IMR-90 (cell line): ENCODE measurements around the gene ENO4. TPM values are rescaled to one million over a fixed set of nuclear protein-coding genes. Genes with fewer than 3 reads are reported as not detected.
A peak's percentile ranks its signal among the peaks of the same experiment; 100 is the strongest.

Experiments
- ATAC-seq: fragments of 200-7000 bp; cut with Tn5 transposase; 2 replicates; pipeline ENCODE4 v1.9.1; 2020; ENCODE audit warnings: low read depth, mild to moderate bottlenecking, moderate library complexity
- BruUV-seq: library from RNA; stranded (reverse); fragments of 400-500 nt; replicated peaks from 2 replicates; lab custom pipeline; 2021; lab: Mats Ljungman, UMichigan
- CTCF ChIA-PET: fragments of 300-600 bp; formaldehyde crosslinking; extraction: SDS; loops from one replicate; lab custom pipeline; 2021; ENCODE audit warnings: antibody characterized with exemption; lab: Yijun Ruan, JAX
- POLR2A ChIA-PET: fragments of 300-600 bp; sonication (Branson Sonifier 250); formaldehyde crosslinking; loops from one replicate; lab custom pipeline; 2022; ENCODE audit warnings: antibody characterized with exemption; ENCODE audit not compliant: unreplicated experiment; lab: Charles Lee
- DNase-seq: peaks from one replicate; pipeline ENCODE4 v3.0.0; 2013
- H2AFZ ChIP-seq: replicated peaks from 2 replicates; pipeline ENCODE3; 2013; ENCODE audit warnings: low read length, mild to moderate bottlenecking; ENCODE audit not compliant: poor library complexity
- H2AK5ac ChIP-seq: 2 replicates; pipeline ENCODE4 v1.6.1; 2013; ENCODE audit warnings: low read depth, low read length, inconsistent platforms
- H2AK9ac ChIP-seq: replicated peaks from 2 replicates; pipeline ENCODE3; 2013; ENCODE audit warnings: mild to moderate bottlenecking, low read depth, low read length, moderate library complexity; ENCODE audit not compliant: poor library complexity
- H2BK120ac ChIP-seq: 2 replicates; pipeline ENCODE4 v1.6.1; 2013; ENCODE audit warnings: low read depth, low read length, inconsistent platforms
- H2BK15ac ChIP-seq: 3 replicates; pipeline ENCODE4 v1.6.1; 2013; ENCODE audit warnings: low read depth, low read length, inconsistent platforms
- H2BK20ac ChIP-seq: 2 replicates; pipeline ENCODE4 v1.6.1; 2013; ENCODE audit warnings: low read depth, mild to moderate bottlenecking, inconsistent platforms, low read length, moderate library complexity
- H2BK5ac ChIP-seq: 2 replicates; pipeline ENCODE4 v1.6.1; 2013; ENCODE audit warnings: mild to moderate bottlenecking, low read depth, low read length, inconsistent platforms; ENCODE audit not compliant: poor library complexity, severe bottlenecking
- H3K14ac ChIP-seq: replicated peaks from 2 replicates; pipeline ENCODE4 v1.6.1; 2013; ENCODE audit warnings: low read depth, low read length, inconsistent platforms
- H3K18ac ChIP-seq: 2 replicates; pipeline ENCODE4 v1.6.1; 2013; ENCODE audit warnings: low read depth, low read length, control low read depth
- H3K23ac ChIP-seq: 2 replicates; pipeline ENCODE4 v1.6.1; 2013; ENCODE audit warnings: low read depth, low read length, inconsistent platforms
- H3K27ac ChIP-seq: 2 replicates; pipeline ENCODE4 v1.5.1; 2013; ENCODE audit warnings: mild to moderate bottlenecking, control low read depth, low read length; ENCODE audit not compliant: insufficient read depth
- H3K27me3 ChIP-seq: 2 replicates; pipeline ENCODE4 v1.6.1; 2013; ENCODE audit warnings: low read length; ENCODE audit not compliant: control insufficient read depth, insufficient read depth
- H3K36me3 ChIP-seq: 2 replicates; pipeline ENCODE4 v1.6.1; 2013; ENCODE audit warnings: low read length, mixed read lengths; ENCODE audit not compliant: control insufficient read depth, insufficient read depth
- H3K4ac ChIP-seq: 2 replicates; pipeline ENCODE4 v1.6.1; 2013; ENCODE audit warnings: low read depth, low read length, inconsistent platforms
- H3K4me1 ChIP-seq: 2 replicates; pipeline ENCODE4 v1.6.1; 2013; ENCODE audit warnings: low read length, mixed read lengths; ENCODE audit not compliant: control insufficient read depth, insufficient read depth
- H3K4me2 ChIP-seq: 2 replicates; pipeline ENCODE4 v1.6.1; 2013; ENCODE audit warnings: low read depth, mild to moderate bottlenecking, control low read depth, low read length, moderate library complexity
- H3K4me3 ChIP-seq: 2 replicates; pipeline ENCODE4 v1.5.1; 2013; ENCODE audit warnings: low read depth, mild to moderate bottlenecking, control low read depth, low read length, moderate library complexity; ENCODE audit not compliant: insufficient read depth
- H3K56ac ChIP-seq: 2 replicates; pipeline ENCODE4 v1.6.1; 2013; ENCODE audit warnings: low read length, inconsistent platforms; ENCODE audit not compliant: insufficient read depth; ENCODE audit errors: extremely low read depth
- H3K79me1 ChIP-seq, 2 experiments: 2 replicates each; pipeline ENCODE4 v1.6.1; 2013; ENCODE audit warnings: low read length in 2 of 2, inconsistent platforms in 1 of 2, low read depth in 1 of 2
- H3K9ac ChIP-seq: 2 replicates; pipeline ENCODE4 v1.6.1; 2013; ENCODE audit warnings: low read depth, low read length, control low read depth
- H3K9me1 ChIP-seq: 2 replicates; pipeline ENCODE4 v1.6.1; 2013; ENCODE audit warnings: low read length, inconsistent platforms; ENCODE audit not compliant: insufficient read depth
- H3K9me3 ChIP-seq: 2 replicates; pipeline ENCODE4 v1.6.1; 2013; ENCODE audit warnings: low read length; ENCODE audit not compliant: control insufficient read depth, insufficient read depth
- H4K20me1 ChIP-seq: 2 replicates; pipeline ENCODE4 v1.6.1; 2013; ENCODE audit warnings: low read length, inconsistent platforms; ENCODE audit not compliant: insufficient read depth
- H4K5ac ChIP-seq: 2 replicates; pipeline ENCODE4 v1.6.1; 2013; ENCODE audit warnings: mild to moderate bottlenecking, low read depth, low read length, control low read depth
- H4K8ac ChIP-seq, 2 experiments: 2 replicates each; pipeline ENCODE4 v1.6.1; 2013; ENCODE audit warnings: low read depth in 2 of 2, low read length in 2 of 2, control low read depth in 1 of 2, inconsistent platforms in 1 of 2
- H4K91ac ChIP-seq: 2 replicates; pipeline ENCODE4 v1.6.1; 2013; ENCODE audit warnings: low read depth, low read length, inconsistent platforms; ENCODE audit not compliant: insufficient read depth
- CHD1 ChIP-seq: IDR thresholded peaks from 2 replicates; pipeline ENCODE4 v1.6.1; 2012; ENCODE audit warnings: low read depth, low read length, improper control_type of control experiment
- CTCF ChIP-seq: conservative IDR thresholded peaks from 2 replicates; pipeline ENCODE4 v1.5.1; 2012; ENCODE audit warnings: mild to moderate bottlenecking, low read depth, low read length, improper control_type of control experiment
- MAFK ChIP-seq: IDR thresholded peaks from 2 replicates; pipeline ENCODE4 v1.6.1; 2012; ENCODE audit warnings: low read depth, low read length, improper control_type of control experiment
- RFX5 ChIP-seq: IDR thresholded peaks from 2 replicates; pipeline ENCODE4 v1.8.0; 2012; ENCODE audit warnings: low read depth, mild to moderate bottlenecking, low read length, moderate library complexity
- SMC3 ChIP-seq: fragments of 150-350 bp; IDR thresholded peaks from 2 replicates; pipeline ENCODE4 v1.6.1; 2016; ENCODE audit warnings: low read depth, mild to moderate bottlenecking, antibody characterized with exemption, low read length, moderate library complexity
- WGBS, 2 experiments: methylation state at CpG; one replicate each; pipeline versions ENCODE4 v1.1.5 to v1.1.7; 2013; ENCODE audit warnings: missing lambda C conversion rate in 2 of 2; ENCODE audit not compliant: insufficient read length in 1 of 2; ENCODE audit errors: extremely low coverage in 2 of 2; 5-methylcytosine and 5-hydroxymethylcytosine counted together
- dilution Hi-C: fragments of 300-500 bp; cut with HindIII; formaldehyde crosslinking; loops from one replicate; pipeline ENCODE4 v1.14.3; 2018; ENCODE audit warnings: low sequenced_read_pairs; ENCODE audit not compliant: unreplicated experiment
- in situ Hi-C: fragments of 300-500 bp; cut with MboI; formaldehyde crosslinking; loops from 3 replicates; pipeline ENCODE4 v1.14.3; 2019; ENCODE audit warnings: low sequenced_read_pairs, inconsistent platforms, mixed read lengths
- intact Hi-C: fragments of 100-400 bp; cut with micrococcal nuclease; formaldehyde crosslinking; loops from 2 replicates; pipeline ENCODE4 v1.10.0; 2022
- polyA plus RNA-seq, 3 experiments: library from polyadenylated mRNA; depleted of rRNA; stranded (reverse); fragments of >200 nt; gene quantifications; 2 replicates each; pipeline ENCODE4 v1.2.3, GENCODE V29; 2012; ENCODE audit warnings: low replicate concordance in 1 of 3
- total RNA-seq: library from RNA; depleted of rRNA; stranded (reverse); fragments of >200 nt; gene quantifications from 2 replicates; pipeline ENCODE4 v1.2.3, GENCODE V29; 2012
- TF ChIP-seq, protein P1 (sequence below): fragments of 150-350 bp; IDR thresholded peaks from 2 replicates; pipeline ENCODE4 v1.6.1; 2017; ENCODE audit warnings: mild to moderate bottlenecking, antibody characterized with exemption, low read length, low read depth

The ENO4 gene
- total and polyA plus RNA-seq, 2 of the 4 experiments (the other 2 are of a cell fraction): under 0.01 to 0.05 TPM

GRCh38 chr10:116802474-116802873 is 46.8 kb upstream of the ENO4 start:
- TF ChIP-seq MAFK: no peak
- TF ChIP-seq SMC3: no peak
- no peak for TF ChIP-seq CHD1
- no peak for TF ChIP-seq RFX5
- TF ChIP-seq, protein P1, sequence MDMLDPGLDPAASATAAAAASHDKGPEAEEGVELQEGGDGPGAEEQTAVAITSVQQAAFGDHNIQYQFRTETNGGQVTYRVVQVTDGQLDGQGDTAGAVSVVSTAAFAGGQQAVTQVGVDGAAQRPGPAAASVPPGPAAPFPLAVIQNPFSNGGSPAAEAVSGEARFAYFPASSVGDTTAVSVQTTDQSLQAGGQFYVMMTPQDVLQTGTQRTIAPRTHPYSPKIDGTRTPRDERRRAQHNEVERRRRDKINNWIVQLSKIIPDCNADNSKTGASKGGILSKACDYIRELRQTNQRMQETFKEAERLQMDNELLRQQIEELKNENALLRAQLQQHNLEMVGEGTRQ: no peak
- TF ChIP-seq CTCF: no peak
- H2BK20ac ChIP-seq: no peak overlapping the region
- BruUV-seq: no TSS peak
- no peak overlapping the region for H3K27ac ChIP-seq
- H4K20me1 ChIP-seq: no peaks in the 10 kb centered on the region
- dilution Hi-C loops (no loop called here), intact Hi-C loops (no loop called here), in situ Hi-C loops (no loop called here)
- POLR2A ChIA-PET: no interaction called here
- no peak overlapping the region for H3K23ac ChIP-seq
- no peaks in the 10 kb centered on the region for H3K9me3 ChIP-seq
- H2AFZ ChIP-seq: no peak overlapping the region
- no peak overlapping the region for H3K4me2 ChIP-seq
- no peak overlapping the region for H3K4ac ChIP-seq
- H3K4me3 ChIP-seq: no peak overlapping the region
- H3K9ac ChIP-seq: no peak overlapping the region
- no peak overlapping the region for H2BK120ac ChIP-seq
- no peaks in the 10 kb centered on the region for H3K79me1 ChIP-seq
- ATAC-seq (no peak), DNase-seq (no peak)
- H4K8ac ChIP-seq: no peak overlapping the region
- no peak overlapping the region for H4K5ac ChIP-seq
- no peak overlapping the region for H2BK5ac ChIP-seq
- no peak overlapping the region for H3K18ac ChIP-seq
- no peak overlapping the region for H2AK5ac ChIP-seq
- no peak overlapping the region for H4K91ac ChIP-seq
- H3K56ac ChIP-seq: no peak overlapping the region
- H2BK15ac ChIP-seq: no peak overlapping the region
- WGBS, 2 experiments: 83% methylated on average over 3 of the region's 6 CpGs; no CpG with 5 or more reads in 1 of the 2 experiments
- no peaks in the 10 kb centered on the region for H3K36me3 ChIP-seq
- no peaks in the 10 kb centered on the region for H3K9me1 ChIP-seq
- H3K14ac ChIP-seq: no peak overlapping the region
- CTCF ChIA-PET: no interaction called here
- peaks cover 32% of the 10 kb centered on the region for H3K27me3 ChIP-seq
- no peaks in the 10 kb centered on the region for H3K4me1 ChIP-seq
- H2AK9ac ChIP-seq: peak overlapping the region; percentile 57
